GM21576 (cell line): ENCODE results near the gene TNFAIP8L2.
A peak's percentile ranks its signal among the peaks of the same experiment; 100 is the strongest.
"Not testable (repeated sequence)": the region's sequence is repeated elsewhere in the genome, so short reads cannot be mapped to it uniquely, and the experiment has no call there.

ENCODE experiments used
- ATAC-seq: cut with Tn5 transposase; IDR thresholded peaks from one replicate; pipeline ENCODE4 v1.9.1; 2021; ENCODE audit warnings: mild to moderate bottlenecking, moderate library complexity; ENCODE audit not compliant: unreplicated experiment

The TNFAIP8L2 gene

DNA sequence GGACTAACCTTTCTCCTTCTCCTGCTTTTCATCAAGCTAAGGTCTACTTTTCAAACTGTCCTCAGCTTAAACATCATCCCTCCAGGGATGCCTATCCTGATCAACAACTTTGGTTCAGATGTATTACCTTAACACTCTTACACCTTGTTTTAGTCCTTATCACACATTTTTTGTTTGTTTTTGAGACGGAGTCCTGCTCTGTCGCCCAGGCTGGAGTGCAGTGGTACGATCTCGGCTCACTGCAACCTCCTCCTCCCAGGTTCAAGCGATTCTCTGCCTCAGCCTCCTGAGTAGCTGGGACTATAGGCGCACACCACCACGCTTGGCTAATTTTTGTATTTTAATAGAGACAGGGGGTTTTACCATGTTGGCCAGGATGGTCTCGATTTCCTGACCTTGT is 32.2 kb downstream of the TNFAIP8L2 start:
- not testable (repeated sequence) for ATAC-seq

DNA sequence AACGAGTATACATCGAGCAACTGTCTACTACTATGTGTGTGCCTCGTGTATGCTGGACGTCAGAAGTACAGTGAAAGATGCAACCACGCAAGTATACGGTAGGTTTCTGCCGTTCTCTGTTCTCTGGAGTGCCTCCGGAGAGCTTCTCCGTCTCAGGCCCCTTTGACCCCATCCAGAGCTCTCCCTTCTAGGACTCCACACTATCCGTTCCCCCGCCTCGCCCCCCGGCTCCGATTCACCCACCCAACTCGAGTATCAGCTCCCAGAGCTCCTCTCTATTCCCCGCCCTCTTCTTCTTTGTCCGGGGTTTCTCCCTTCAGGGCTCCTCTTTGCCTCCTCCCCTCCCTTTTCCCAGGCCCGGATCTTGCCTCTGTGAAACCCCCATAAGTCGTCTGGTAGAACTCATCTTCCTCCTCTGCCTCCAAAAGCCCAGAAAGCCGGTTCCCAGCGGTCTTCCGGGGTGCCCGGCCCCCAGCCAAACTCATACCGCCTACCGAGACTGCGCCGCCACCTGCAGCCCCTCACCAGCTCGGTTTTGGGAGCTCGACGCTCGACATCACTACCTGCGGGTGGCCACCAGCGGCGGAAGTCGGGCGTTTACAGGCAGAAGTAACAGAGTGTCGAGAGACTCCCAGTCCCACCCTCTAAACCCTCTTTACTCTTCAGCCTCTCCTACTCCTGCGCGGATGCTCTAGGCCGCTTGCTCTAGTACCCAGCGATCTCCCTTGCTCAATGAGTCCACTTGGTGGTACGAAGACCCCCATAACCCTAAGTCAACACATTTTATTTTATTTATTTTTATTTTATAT is 33.4 kb downstream of the TNFAIP8L2 start, which contains the start of gene VPS72:
Gene VPS72 (minus strand): TSS at position 561 of the 809 bp plus-strand sequence. CDS start 76 bp downstream, at position 485.
- peak; percentile 90 for ATAC-seq

DNA sequence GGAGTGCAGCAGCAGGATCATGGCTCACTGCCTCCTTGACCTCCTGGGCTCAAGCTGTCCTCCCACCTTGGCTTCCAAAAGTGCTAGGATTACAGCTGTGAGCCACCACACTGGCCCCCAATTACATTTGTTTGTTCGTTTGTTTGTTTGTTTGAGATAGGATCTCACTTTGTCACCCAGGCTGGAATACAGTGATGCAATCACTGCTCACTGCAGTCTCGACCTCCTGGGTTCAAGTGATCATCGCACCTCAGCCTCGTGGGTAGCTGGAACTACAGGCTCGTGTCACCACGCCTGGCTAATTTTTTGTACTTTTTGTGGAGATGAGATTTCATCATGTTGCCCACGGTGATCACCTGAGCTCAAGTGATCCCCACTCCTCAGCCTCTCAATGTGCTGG is 35.6 kb downstream of the TNFAIP8L2 start:
- ATAC-seq = no peak

DNA sequence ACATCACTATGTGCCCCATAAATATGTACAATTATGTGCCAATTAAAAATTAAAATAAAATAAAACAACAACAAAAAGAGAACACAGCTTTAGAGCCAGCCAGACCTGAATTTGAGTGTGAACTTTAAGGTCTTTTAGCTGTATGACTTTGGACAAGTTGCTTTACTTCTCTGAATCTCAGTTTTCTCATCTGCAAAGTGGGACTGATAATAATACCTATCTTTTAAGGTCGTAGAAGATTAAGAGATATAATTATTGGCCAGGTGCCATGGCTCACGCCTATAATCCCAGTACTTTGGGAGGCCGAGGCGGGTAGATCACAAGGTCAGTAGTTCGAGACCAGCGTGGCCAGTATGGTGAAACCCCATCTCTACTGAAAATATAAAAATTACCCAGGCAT is 36.9 kb downstream of the TNFAIP8L2 start:
- ATAC-seq = no peak

DNA sequence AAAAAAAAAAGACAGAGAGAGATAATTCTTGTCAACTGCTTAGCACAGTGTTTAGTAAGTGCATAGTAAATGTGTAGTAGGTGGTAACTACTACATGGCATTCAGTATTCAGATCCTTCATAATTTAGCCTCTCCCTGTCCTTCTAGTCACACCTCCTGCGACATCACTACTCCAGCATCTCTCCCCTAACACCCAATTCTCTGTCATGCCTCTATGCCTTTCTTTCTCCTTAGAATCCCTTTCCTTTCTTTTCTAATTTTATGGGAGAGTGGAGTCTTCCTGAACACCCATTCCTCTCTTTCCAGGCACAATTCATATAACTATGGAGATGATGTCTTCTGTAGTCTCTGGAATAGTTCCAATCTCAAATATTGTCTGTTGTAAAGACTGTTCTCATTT is 37.4 kb downstream of the TNFAIP8L2 start:
- no peak for ATAC-seq

DNA sequence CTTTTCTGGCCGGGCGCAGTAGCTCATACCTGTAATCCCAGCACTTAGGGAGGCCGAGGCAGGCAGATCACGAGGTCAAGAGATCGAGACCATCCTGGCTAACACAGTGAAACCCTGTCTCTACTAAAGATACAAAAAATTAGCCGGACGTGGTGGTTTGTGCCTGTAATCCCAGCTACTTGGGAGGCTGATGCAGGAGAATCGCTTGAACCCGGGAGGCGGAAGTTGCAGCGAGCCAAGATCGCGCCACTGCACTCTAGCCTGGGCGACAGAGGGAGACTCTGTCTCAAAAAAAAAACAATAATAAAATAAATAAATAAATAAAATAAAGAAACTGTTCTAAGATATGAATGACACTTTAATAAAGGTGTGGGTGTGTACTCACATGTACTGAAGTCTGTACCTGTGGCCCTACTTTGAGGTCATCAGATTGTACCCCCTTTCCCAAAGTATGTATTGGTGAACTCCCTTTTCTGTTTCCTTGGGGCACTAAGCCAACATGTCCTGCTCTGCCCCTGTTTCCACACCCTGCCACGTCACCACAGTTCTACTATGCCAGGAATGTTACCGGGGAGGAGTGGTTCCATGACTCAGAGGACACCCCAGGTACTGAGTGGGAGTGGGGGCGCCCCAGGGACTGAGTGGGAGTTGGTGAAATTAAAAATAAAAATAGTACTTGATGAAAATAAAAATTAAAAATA is 38.6 kb downstream of the TNFAIP8L2 start:
- ATAC-seq = not testable (repeated sequence)

DNA sequence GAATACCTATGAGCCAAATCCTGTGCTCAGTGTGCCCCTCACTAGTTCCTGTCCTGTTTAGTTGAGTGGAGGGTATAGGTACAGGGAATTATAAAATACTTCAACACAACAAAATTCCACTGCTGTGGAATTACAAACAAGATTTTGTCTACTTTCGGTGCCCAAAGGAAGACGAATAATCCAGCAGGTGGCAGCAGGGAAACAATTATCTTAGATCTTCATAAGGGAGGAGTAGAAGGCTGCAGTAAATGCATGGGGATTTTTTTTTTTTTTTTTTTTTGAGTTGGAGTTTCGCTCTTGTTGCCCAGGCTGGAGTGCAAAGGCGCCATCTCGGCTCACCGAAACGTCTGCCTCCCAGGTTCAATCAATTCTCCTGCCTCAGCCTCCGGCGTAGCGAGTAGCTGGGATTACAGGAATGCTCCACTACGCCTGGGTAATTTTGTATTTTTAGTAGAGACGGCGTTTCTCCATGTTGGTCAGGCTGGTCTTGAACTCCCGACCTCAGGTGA is 39.9 kb downstream of the TNFAIP8L2 start:
- ATAC-seq = no peak

DNA sequence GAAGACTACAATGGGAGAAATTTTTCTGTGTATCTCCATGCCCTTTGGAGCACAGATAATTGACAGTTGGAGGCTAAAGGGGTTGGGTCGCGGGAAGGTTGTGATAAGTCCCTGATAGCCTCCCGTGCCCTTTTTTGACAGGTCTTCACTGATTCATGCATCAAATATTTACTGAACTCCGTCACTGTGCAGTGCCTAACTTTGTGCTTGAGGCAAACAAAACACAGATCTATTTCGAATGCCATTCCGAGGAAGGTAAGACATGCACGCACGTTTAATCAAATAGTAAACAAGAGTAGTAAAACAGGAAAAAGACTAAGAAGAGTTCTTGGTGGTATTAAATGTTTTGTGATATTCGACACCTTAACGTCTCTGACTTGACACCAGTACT is 41.4 kb downstream of the TNFAIP8L2 start:
- no peak for ATAC-seq

DNA sequence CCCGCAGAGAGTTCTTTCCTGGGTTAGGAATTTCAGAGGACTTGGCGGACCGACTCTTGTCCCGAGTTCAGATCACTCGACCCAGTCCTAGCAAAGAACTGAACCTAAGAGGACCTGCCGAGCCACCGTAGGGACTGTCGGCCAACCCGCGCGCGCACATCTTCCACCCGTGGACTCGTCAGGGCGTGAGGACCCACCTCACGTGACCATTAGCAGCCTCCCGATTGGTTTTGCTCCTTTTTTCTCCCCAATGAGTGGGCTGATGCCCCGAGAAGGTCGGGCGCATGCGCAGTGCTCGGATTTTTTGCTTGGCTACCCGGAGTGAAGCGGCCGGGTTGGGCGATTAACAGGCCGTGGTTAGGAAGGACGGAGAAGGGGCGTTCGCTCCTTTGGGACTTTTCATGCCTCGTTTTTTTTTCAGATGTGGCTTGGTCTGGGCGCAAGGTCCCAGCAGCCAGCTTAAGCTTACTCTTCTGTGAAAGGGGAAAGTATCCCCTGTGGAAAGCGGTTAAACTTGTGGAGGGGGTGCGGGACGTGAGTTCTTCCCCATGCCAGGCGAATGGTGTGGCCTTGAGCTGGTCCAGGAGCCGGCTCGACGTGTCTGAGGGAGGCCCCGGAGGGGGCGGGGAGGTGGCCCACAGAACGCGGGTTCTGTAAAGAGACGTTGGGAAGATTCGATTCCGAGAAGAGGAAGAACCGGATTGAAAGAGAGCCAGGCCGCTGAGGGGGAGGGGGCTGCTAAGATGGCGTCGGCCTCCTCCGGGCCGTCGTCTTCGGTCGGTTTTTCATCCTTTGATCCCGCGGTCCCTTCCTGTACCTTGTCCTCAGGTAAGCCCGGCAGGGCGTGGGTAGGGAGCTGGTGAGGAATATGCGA is 42.0 kb downstream of the TNFAIP8L2 start, which contains the start of gene PIP5K1A:
Gene PIP5K1A (plus strand): TSS at position 299 of the 874 bp plus-strand sequence. CDS start 445 bp downstream, at position 744.
- peak; percentile 81 for ATAC-seq

DNA sequence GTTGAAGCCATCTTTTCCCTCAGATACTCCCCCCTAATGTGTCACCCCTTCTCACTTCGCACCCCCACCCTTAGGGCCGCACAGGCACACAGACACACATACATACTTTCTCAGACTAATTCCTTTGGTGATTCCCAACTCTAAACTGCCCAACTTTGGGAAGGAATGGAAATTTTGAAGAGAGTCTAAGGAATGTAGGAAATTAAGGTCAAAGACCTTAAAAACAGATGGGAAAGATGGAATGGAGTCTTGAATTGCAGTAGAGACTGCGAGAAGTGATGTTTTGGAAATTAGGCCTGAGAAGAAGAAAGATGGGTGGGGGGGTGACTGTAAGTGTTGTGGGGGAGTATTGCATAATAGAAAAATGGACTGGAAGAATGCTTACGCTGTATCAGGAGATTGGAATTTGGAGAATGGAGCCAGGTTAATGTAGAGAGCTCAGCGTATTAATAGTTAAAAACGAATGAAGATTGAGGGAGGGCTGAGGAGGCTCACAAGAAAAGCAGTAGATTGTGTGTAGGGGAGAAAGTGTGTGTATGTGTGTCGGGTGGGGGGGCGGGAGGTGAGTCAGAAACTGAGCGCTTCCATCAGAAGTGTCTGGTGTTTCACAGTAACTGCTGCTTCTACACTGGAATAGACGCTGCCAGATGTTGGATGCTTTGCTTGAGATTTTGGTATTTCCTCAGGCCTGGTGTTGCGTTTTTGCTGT is 43.6 kb downstream of the TNFAIP8L2 start:
- no peak for ATAC-seq

DNA sequence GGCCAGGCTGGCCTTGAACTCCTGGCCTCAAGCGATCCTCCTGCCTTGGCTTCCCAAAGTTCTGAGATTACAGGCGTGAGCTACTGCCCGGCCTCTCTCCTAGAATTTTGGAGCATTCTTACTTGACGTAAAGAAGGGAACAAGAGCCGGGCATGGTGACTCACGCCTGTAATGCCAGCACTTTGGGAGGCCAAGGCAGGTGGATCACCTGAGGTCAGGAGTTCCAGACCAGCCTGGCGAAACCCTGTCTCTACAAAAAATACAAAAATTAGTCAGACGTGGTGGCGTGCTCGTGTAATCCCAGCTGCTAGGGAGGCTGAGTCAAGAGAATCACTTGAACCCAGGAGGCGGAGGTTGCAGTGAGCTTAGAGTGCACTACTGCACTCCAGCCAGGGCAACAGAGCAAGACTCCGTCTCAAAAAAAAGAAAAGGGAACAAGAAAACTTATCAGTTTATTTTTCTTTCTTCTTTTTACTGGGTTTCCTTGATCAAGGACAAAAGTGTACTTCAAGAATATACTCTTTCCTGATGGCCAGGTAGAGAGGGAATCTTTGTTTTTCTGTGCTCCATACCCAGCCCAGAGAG is 49.0 kb downstream of the TNFAIP8L2 start:
- not testable (repeated sequence) for ATAC-seq
